HAP-1 (cell line): ENCODE results near the gene PRIMPOL.

ENCODE experiments used
- DNase-seq, 2 experiments: peaks; one replicate each; pipeline ENCODE4 v3.0.0-alpha.2; 2016 to 2020; ENCODE audit warnings: low spot score in 2 of 2
- H3K27me3 ChIP-seq: fragments of 250-450 bp; sonication (Bioruptor Pico); 2 replicates; pipeline ENCODE4 v1.5.1; 2020; ENCODE audit warnings: low read depth, mild to moderate bottlenecking, moderate library complexity
- H3K36me3 ChIP-seq: fragments of 250-450 bp; sonication (Bioruptor Pico); replicated peaks from 2 replicates; pipeline ENCODE4 v1.5.1; 2020; ENCODE audit warnings: mild to moderate bottlenecking
- H3K4me1 ChIP-seq: fragments of 250-450 bp; sonication (Bioruptor Pico); 2 replicates; pipeline ENCODE4 v1.5.1; 2020; ENCODE audit warnings: mild to moderate bottlenecking
- H3K4me3 ChIP-seq: fragments of 250-450 bp; sonication (Bioruptor Pico); 2 replicates; pipeline ENCODE4 v1.5.1; 2020; ENCODE audit warnings: mild to moderate bottlenecking, moderate library complexity
- H3K9me3 ChIP-seq: fragments of 250-450 bp; sonication (Bioruptor Pico); 2 replicates; pipeline ENCODE4 v1.5.1; 2020; ENCODE audit warnings: mild to moderate bottlenecking, moderate library complexity
- in situ Hi-C: fragments of 300-500 bp; cut with MboI; formaldehyde crosslinking; loops from 3 replicates; pipeline ENCODE4 v1.14.3; 2020; ENCODE audit warnings: low sequenced_read_pairs, inconsistent platforms, mixed read lengths

Gene PRIMPOL

GRCh38 chr4:184664445-184665210, 15.1 kb downstream of the PRIMPOL start:
- Histone ChIP-seq H3K9me3 (no peaks in the 10 kb centered on the region), H3K4me3 (no peak overlapping the region), H3K36me3 (peaks cover 26% of the 10 kb centered on the region), H3K27me3 (no peaks in the 10 kb centered on the region), H3K4me1 (no peaks in the 10 kb centered on the region)
- in situ Hi-C loops, result no loop called here
- peak; percentile 22 to 25 for DNase-seq

- Histone ChIP-seq H3K36me3 (peaks cover 21% of the 10 kb centered on the region), H3K27me3 (no peaks in the 10 kb centered on the region), H3K4me3 (no peak overlapping the region), H3K9me3 (no peaks in the 10 kb centered on the region), H3K4me1 (no peaks in the 10 kb centered on the region)
- DNase-seq, result no peak
- in situ Hi-C loops, result no loop called here
Observed at GRCh38 chr4:184666670-184667069, 17.1 kb downstream of the PRIMPOL start.

- Histone ChIP-seq H3K9me3 (no peaks in the 10 kb centered on the region), H3K4me3 (no peak overlapping the region), H3K4me1 (no peaks in the 10 kb centered on the region), H3K36me3 (peaks cover 29% of the 10 kb centered on the region), H3K27me3 (no peaks in the 10 kb centered on the region)
- in situ Hi-C loops, result no loop called here
- no peak for DNase-seq
Observed at GRCh38 chr4:184668096-184668495, 18.6 kb downstream of the PRIMPOL start.

- Histone ChIP-seq H3K36me3 (peaks cover 29% of the 10 kb centered on the region), H3K27me3 (no peaks in the 10 kb centered on the region)
- in situ Hi-C loops, result no loop called here
Observed at GRCh38 chr4:184668511-184669114, 19.1 kb downstream of the PRIMPOL start.

GRCh38 chr4:184669251-184669650, 19.7 kb downstream of the PRIMPOL start:
- in situ Hi-C loops, result no loop called here
- no peaks in the 10 kb centered on the region for H3K27me3 ChIP-seq
- H3K9me3 ChIP-seq, result no peaks in the 10 kb centered on the region
- peaks cover 29% of the 10 kb centered on the region for H3K36me3 ChIP-seq
- no peak for DNase-seq
- H3K4me1 ChIP-seq, result no peaks in the 10 kb centered on the region
- H3K4me3 ChIP-seq, result no peak overlapping the region

More at GRCh38 chr4:184668511-184669114, 19.1 kb downstream of the PRIMPOL start:
- Histone ChIP-seq H3K4me1 (no peaks in the 10 kb centered on the region), H3K4me3 (no peak overlapping the region), H3K9me3 (no peaks in the 10 kb centered on the region)
- DNase-seq, result no peak

GRCh38 chr4:184671101-184671500, 21.6 kb downstream of the PRIMPOL start:
- H3K4me1 ChIP-seq, result no peaks in the 10 kb centered on the region
- in situ Hi-C loops, result no loop called here
- no peak overlapping the region for H3K4me3 ChIP-seq
- DNase-seq, result no peak
- H3K27me3 ChIP-seq, result no peaks in the 10 kb centered on the region
- no peaks in the 10 kb centered on the region for H3K9me3 ChIP-seq
- peaks cover 33% of the 10 kb centered on the region for H3K36me3 ChIP-seq

- Histone ChIP-seq H3K4me3 (no peak overlapping the region), H3K36me3 (peaks cover 25% of the 10 kb centered on the region), H3K4me1 (no peaks in the 10 kb centered on the region), H3K9me3 (no peaks in the 10 kb centered on the region), H3K27me3 (no peaks in the 10 kb centered on the region)
- in situ Hi-C loops, result no loop called here
- DNase-seq, result no peak
Observed at GRCh38 chr4:184672741-184673140, 23.2 kb downstream of the PRIMPOL start.

GRCh38 chr4:184674011-184674410, 24.5 kb downstream of the PRIMPOL start:
- H3K36me3 ChIP-seq, result peaks cover 17% of the 10 kb centered on the region
- H3K27me3 ChIP-seq, result no peaks in the 10 kb centered on the region
- H3K9me3 ChIP-seq, result no peaks in the 10 kb centered on the region
- no peak for DNase-seq
- H3K4me3 ChIP-seq, result no peak overlapping the region
- no peaks in the 10 kb centered on the region for H3K4me1 ChIP-seq
- in situ Hi-C loops, result no loop called here

GRCh38 chr4:184675018-184675417, 25.5 kb downstream of the PRIMPOL start:
- peaks cover 15% of the 10 kb centered on the region for H3K36me3 ChIP-seq
- no peaks in the 10 kb centered on the region for H3K4me1 ChIP-seq
- no peaks in the 10 kb centered on the region for H3K27me3 ChIP-seq
- in situ Hi-C loops, result no loop called here
- no peaks in the 10 kb centered on the region for H3K9me3 ChIP-seq
- H3K4me3 ChIP-seq, result no peak overlapping the region
- DNase-seq, result no peak

- peaks cover 4% of the 10 kb centered on the region for H3K4me1 ChIP-seq
- no peak for DNase-seq
- no peaks in the 10 kb centered on the region for H3K9me3 ChIP-seq
- no peaks in the 10 kb centered on the region for H3K27me3 ChIP-seq
- no peak overlapping the region for H3K4me3 ChIP-seq
- H3K36me3 ChIP-seq, result peaks cover 13% of the 10 kb centered on the region
- in situ Hi-C loops, result no loop called here
Observed at GRCh38 chr4:184675821-184676492, 26.4 kb downstream of the PRIMPOL start.

- H3K27me3 ChIP-seq, result no peaks in the 10 kb centered on the region
- no peaks in the 10 kb centered on the region for H3K36me3 ChIP-seq
- H3K4me1 ChIP-seq, result peaks cover 7% of the 10 kb centered on the region
- H3K4me3 ChIP-seq, result no peak overlapping the region
- in situ Hi-C loops, result no loop called here
- no peak for DNase-seq
- H3K9me3 ChIP-seq, result no peaks in the 10 kb centered on the region
Observed at GRCh38 chr4:184680698-184681097, 31.2 kb downstream of the PRIMPOL start.

GRCh38 chr4:184681916-184682315, 32.4 kb downstream of the PRIMPOL start:
- Histone ChIP-seq H3K4me3 (no peak overlapping the region), H3K4me1 (peaks cover 7% of the 10 kb centered on the region), H3K36me3 (no peaks in the 10 kb centered on the region; the same call in 1 of the 2 replicates), H3K9me3 (no peaks in the 10 kb centered on the region), H3K27me3 (no peaks in the 10 kb centered on the region)
- in situ Hi-C loops, result no loop called here
- DNase-seq, result no peak

- H3K4me3 ChIP-seq, result no peak overlapping the region
- no peaks in the 10 kb centered on the region for H3K9me3 ChIP-seq
- DNase-seq, result no peak
- H3K36me3 ChIP-seq, result no peaks in the 10 kb centered on the region; the same call in 1 of the 2 replicates
- in situ Hi-C loops, result no loop called here
- H3K27me3 ChIP-seq, result no peaks in the 10 kb centered on the region
- peaks cover 7% of the 10 kb centered on the region for H3K4me1 ChIP-seq
Observed at GRCh38 chr4:184684491-184685189, 35.1 kb downstream of the PRIMPOL start.
